Effector memory CD8-positive, alpha-beta T cell (primary cell): ENCODE measurements around the gene CCNE1.
"Not testable (repeated sequence)": the region's sequence is repeated elsewhere in the genome, so short reads cannot be mapped to it uniquely, and the experiment has no call there.

ENCODE experiments used
- ATAC-seq: fragments of 150-1000 bp; cut with Tn5 transposase; replicated peaks from 2 replicates; pipeline ENCODE4 v1.10.0; 2021; ENCODE audit warnings: mild to moderate bottlenecking, moderate library complexity
- DNase-seq, 3 experiments: peaks; one replicate each; pipeline ENCODE4 v3.0.0; 2021
- H3K27ac Mint-ChIP-seq, 2 donors: one replicate each; pipeline ENCODE4 v1.8.0; 2022; ENCODE audit warnings: mild to moderate bottlenecking in 2 of 2, mixed read lengths in 2 of 2, moderate library complexity in 2 of 2
- H3K27me3 Mint-ChIP-seq, 2 donors: one replicate each; pipeline ENCODE4 v1.8.0; 2022; ENCODE audit warnings: mixed read lengths in 2 of 2
- H3K36me3 Mint-ChIP-seq: one replicate; pipeline ENCODE4 v1.8.0; 2022; ENCODE audit warnings: mild to moderate bottlenecking, moderate library complexity, mixed read lengths; ENCODE audit not compliant: insufficient read depth
- H3K4me1 Mint-ChIP-seq, 2 donors: one replicate each; pipeline ENCODE4 v1.8.0; 2022; ENCODE audit warnings: low read depth in 2 of 2, mixed read lengths in 2 of 2
- H3K4me3 Mint-ChIP-seq, 2 donors: one replicate each; pipeline ENCODE4 v1.8.0; 2022; ENCODE audit warnings: mild to moderate bottlenecking in 2 of 2, mixed read lengths in 2 of 2, moderate library complexity in 2 of 2
- H3K9me3 Mint-ChIP-seq, 2 donors: one replicate each; pipeline ENCODE4 v1.8.0; 2022; ENCODE audit warnings: mixed read lengths in 2 of 2

Gene CCNE1

DNA sequence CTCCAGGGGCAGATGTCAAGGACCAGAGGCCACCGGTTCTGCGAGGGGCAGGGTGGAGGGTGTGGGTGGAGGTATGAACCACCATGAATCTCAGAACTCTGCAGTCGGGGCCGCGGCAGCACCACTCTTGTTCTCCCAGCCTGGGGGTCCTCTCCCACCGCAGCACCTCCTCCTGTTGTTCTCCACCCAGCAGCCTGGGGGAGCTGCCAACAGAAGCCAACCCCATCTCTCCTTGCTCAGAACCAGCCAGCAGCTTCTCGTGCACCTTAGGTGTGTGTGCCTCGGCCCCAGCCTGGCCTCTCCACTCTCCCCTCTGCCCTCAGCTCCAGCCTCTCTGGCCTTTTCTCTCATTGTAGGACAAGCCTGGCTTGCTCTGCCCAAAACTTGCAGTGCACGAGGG, 31.9 kb upstream of the CCNE1 start:
- Mint-ChIP-seq H3K27me3 (peaks cover 9 to 38% of the 10 kb centered on the region in 2 donors), H3K4me3 (no peak overlapping the region), H3K36me3 (peaks cover 4% of the 10 kb centered on the region), H3K27ac (no peak overlapping the region), H3K4me1 (no peaks in the 10 kb centered on the region), H3K9me3 (no peaks in the 10 kb centered on the region)
- DNase-seq (no peak), ATAC-seq (no peak)

GRCh38 chr19:29781386-29782259, 30.2 kb upstream of the CCNE1 start:
- peaks cover 14 to 53% of the 10 kb centered on the region in 2 donors for H3K27me3 Mint-ChIP-seq
- no peak for DNase-seq
- peaks cover 4% of the 10 kb centered on the region for H3K36me3 Mint-ChIP-seq
- H3K27ac Mint-ChIP-seq = no peak overlapping the region
- H3K4me1 Mint-ChIP-seq = peaks cover 0 to 3% of the 10 kb centered on the region in 2 donors
- no peak for ATAC-seq
- H3K9me3 Mint-ChIP-seq = no peaks in the 10 kb centered on the region
- H3K4me3 Mint-ChIP-seq = no peak overlapping the region

DNA sequence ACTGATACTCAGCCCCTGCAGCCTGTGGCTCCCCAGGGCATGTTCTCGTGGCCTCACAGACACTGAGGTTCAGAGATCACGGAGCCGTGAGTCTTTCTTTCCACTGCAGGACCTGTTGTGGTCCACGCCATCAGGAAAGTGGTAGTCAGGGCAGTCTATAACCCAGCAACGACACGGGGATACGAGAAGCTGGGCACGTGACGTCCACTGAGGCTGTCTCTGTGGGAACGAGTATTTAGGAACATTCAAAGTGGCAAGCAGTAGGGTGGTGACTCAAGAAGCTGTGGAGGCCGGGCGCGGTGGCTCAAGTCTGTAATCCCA, 29.6 kb upstream of the CCNE1 start:
- no peak overlapping the region for H3K27ac Mint-ChIP-seq
- H3K36me3 Mint-ChIP-seq = peaks cover 7% of the 10 kb centered on the region
- H3K4me3 Mint-ChIP-seq = no peak overlapping the region
- DNase-seq (no peak), ATAC-seq (no peak)
- peaks cover 14 to 54% of the 10 kb centered on the region in 2 donors for H3K27me3 Mint-ChIP-seq
- peaks cover 0 to 3% of the 10 kb centered on the region in 2 donors for H3K4me1 Mint-ChIP-seq
- no peaks in the 10 kb centered on the region for H3K9me3 Mint-ChIP-seq

- Mint-ChIP-seq H3K4me3 (no peak overlapping the region), H3K9me3 (no peaks in the 10 kb centered on the region), H3K4me1 (peaks cover 0 to 3% of the 10 kb centered on the region in 2 donors), H3K36me3 (peaks cover 7% of the 10 kb centered on the region), H3K27ac (no peak overlapping the region), H3K27me3 (peaks cover 14 to 43% of the 10 kb centered on the region in 2 donors)
- ATAC-seq (no peak), DNase-seq (no peak)
Observed at GRCh38 chr19:29783627-29784190, 28.1 kb upstream of the CCNE1 start.

DNA sequence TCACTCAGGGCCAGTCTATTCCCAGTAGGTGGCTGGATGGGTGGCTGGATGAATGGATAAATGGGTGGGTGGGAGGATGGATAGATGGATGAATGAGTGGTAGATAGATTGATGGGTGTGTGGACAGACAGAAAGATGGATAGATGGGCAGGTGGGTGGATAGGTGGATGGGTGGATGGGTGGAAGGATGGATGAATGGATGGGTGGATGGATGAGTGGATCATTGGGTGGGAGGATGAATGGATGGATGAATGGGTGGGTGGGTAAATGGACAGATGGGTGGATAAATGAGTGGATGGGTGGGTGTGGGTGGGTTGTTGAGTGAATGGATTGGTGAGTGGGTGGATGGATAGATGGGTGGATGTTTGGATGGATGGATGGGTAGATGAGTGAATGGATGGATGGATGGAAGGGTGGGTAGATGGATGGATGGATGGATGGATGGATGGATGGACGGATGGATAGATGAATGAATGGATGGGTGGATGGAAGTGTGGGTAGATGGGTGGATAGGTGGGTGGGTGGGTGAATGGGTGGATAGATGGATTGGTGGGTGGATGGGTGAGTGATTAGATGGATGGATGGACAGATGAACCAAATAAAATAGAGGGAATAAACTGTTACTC, 27.1 kb upstream of the CCNE1 start:
- H3K9me3 Mint-ChIP-seq = no peaks in the 10 kb centered on the region
- peaks cover 14 to 33% of the 10 kb centered on the region in 2 donors for H3K27me3 Mint-ChIP-seq
- DNase-seq (no peak), ATAC-seq (no peak)
- H3K4me3 Mint-ChIP-seq = no peak overlapping the region
- H3K4me1 Mint-ChIP-seq = peaks cover 0 to 3% of the 10 kb centered on the region in 2 donors
- peaks cover 7% of the 10 kb centered on the region for H3K36me3 Mint-ChIP-seq
- no peak overlapping the region for H3K27ac Mint-ChIP-seq

- ATAC-seq = no peak
- Mint-ChIP-seq H3K4me3 (no peak overlapping the region), H3K4me1 (peaks cover 0 to 3% of the 10 kb centered on the region in 2 donors), H3K9me3 (no peaks in the 10 kb centered on the region), H3K27ac (no peak overlapping the region), H3K36me3 (peaks cover 7% of the 10 kb centered on the region), H3K27me3 (peaks cover 8 to 27% of the 10 kb centered on the region in 2 donors)
- DNase-seq = no peak
Observed at GRCh38 chr19:29785360-29785759, 26.4 kb upstream of the CCNE1 start.

DNA sequence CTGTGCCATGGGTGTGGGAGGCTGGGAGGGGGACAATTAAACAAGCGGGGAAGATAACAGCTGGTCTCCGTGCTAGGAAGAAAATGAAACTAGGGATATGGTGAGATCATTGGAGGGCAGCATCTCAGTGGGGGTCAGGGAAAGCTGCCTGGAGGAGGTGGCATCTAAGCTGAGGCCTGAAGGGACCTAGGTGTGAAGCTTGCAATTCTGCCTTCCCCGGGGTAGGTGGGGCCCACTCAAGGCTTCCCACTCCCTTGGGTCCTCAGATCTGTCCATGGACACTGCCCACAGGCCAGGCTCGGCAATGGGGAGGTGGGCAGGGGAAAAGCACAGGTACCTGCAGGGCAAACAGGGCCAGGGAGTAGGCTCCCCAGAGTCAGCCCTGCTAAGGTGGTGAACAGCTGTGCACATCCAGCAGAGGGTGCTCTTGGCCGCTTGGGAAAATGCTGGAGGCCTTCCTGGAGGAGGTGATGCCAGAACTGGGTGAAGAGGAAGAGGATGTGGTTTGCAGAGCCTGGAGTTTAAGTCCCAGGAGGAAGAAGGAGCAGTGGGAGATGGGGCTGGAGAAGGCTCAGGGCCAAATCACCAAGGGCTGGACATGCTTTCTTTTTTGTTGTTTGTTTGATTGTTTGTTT, 25.7 kb upstream of the CCNE1 start:
- Mint-ChIP-seq H3K27ac (peak overlapping the region in 1 of 2 donors; percentile 65), H3K27me3 (peaks cover 5 to 21% of the 10 kb centered on the region in 2 donors), H3K9me3 (no peaks in the 10 kb centered on the region), H3K36me3 (peaks cover 7% of the 10 kb centered on the region), H3K4me1 (peaks cover 0 to 3% of the 10 kb centered on the region in 2 donors), H3K4me3 (no peak overlapping the region)
- DNase-seq = no peak
- no peak for ATAC-seq

GRCh38 chr19:29787281-29787680, 24.5 kb upstream of the CCNE1 start:
- Mint-ChIP-seq H3K27me3 (peaks cover 5 to 25% of the 10 kb centered on the region in 2 donors), H3K36me3 (peaks cover 7% of the 10 kb centered on the region), H3K9me3 (no peaks in the 10 kb centered on the region), H3K4me1 (peaks cover 0 to 3% of the 10 kb centered on the region in 2 donors), H3K4me3 (no peak overlapping the region), H3K27ac (no peak overlapping the region)
- ATAC-seq (no peak), DNase-seq (no peak)

DNA sequence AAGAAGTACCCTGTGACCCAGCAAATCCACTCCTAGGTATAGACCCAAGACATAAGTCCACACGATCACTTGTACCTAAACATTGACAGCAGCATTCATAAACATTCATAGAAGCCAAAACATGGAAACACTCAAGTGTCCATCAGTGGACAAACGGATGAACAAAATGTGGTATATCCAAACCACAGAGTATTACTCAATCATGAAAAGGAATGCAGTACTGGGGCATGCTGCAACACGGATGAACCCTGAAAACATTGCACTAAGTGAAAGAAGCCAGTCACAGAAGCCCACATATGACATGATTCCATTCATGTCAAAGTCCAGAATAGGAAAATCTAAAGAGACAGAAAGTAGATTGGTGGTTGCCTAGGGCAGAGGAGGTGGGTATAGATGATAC, 22.8 kb upstream of the CCNE1 start:
- no peak overlapping the region for H3K27ac Mint-ChIP-seq
- no peak overlapping the region for H3K4me3 Mint-ChIP-seq
- peaks cover 7% of the 10 kb centered on the region for H3K36me3 Mint-ChIP-seq
- peaks cover 0 to 3% of the 10 kb centered on the region in 2 donors for H3K4me1 Mint-ChIP-seq
- H3K9me3 Mint-ChIP-seq = no peaks in the 10 kb centered on the region
- DNase-seq = no peak
- H3K27me3 Mint-ChIP-seq = peaks cover 12 to 36% of the 10 kb centered on the region in 2 donors
- no peak for ATAC-seq

- no peak for DNase-seq
- no peak overlapping the region for H3K4me3 Mint-ChIP-seq
- H3K27me3 Mint-ChIP-seq = peaks cover 12 to 21% of the 10 kb centered on the region in 2 donors
- no peak for ATAC-seq
- no peaks in the 10 kb centered on the region for H3K36me3 Mint-ChIP-seq
- no peak overlapping the region for H3K27ac Mint-ChIP-seq
- H3K4me1 Mint-ChIP-seq = no peaks in the 10 kb centered on the region
- H3K9me3 Mint-ChIP-seq = no peaks in the 10 kb centered on the region
Observed at GRCh38 chr19:29793116-29793727, 18.6 kb upstream of the CCNE1 start.

- DNase-seq, H3K4me1 Mint-ChIP-seq, H3K36me3 Mint-ChIP-seq, H3K27ac Mint-ChIP-seq, H3K4me3 Mint-ChIP-seq, ATAC-seq, H3K9me3 Mint-ChIP-seq: not testable (repeated sequence)
- H3K27me3 Mint-ChIP-seq = peaks cover 12 to 21% of the 10 kb centered on the region in 2 donors
Observed at GRCh38 chr19:29794490-29794889, 17.3 kb upstream of the CCNE1 start.

GRCh38 chr19:29795461-29796172, 16.2 kb upstream of the CCNE1 start:
- Mint-ChIP-seq H3K36me3 (no peaks in the 10 kb centered on the region), H3K27ac (no peak overlapping the region), H3K27me3 (peaks cover 12 to 21% of the 10 kb centered on the region in 2 donors), H3K4me3 (no peak overlapping the region), H3K4me1 (no peaks in the 10 kb centered on the region), H3K9me3 (no peaks in the 10 kb centered on the region)
- ATAC-seq = no peak
- no peak for DNase-seq

- ATAC-seq = no peak
- no peak overlapping the region for H3K27ac Mint-ChIP-seq
- no peaks in the 10 kb centered on the region for H3K36me3 Mint-ChIP-seq
- no peak overlapping the region for H3K4me3 Mint-ChIP-seq
- DNase-seq = no peak
- H3K4me1 Mint-ChIP-seq = no peaks in the 10 kb centered on the region
- peaks cover 12 to 21% of the 10 kb centered on the region in 2 donors for H3K27me3 Mint-ChIP-seq
- no peaks in the 10 kb centered on the region for H3K9me3 Mint-ChIP-seq
Observed at GRCh38 chr19:29796173-29796573, 15.6 kb upstream of the CCNE1 start.
